Activated CD4-positive, CD25-positive, alpha-beta regulatory T cell treated with anti-CD3 and anti-CD28 coated beads, Interleukin-2, amount 50 U/mL, for 16 hours (primary cell): ENCODE data around the gene TMEM72.

Source experiments
- DNase-seq: peaks from one replicate; pipeline ENCODE4 v3.0.0-alpha.2; 2020; ENCODE audit warnings: low read depth, low spot score

TMEM72 gene

DNA sequence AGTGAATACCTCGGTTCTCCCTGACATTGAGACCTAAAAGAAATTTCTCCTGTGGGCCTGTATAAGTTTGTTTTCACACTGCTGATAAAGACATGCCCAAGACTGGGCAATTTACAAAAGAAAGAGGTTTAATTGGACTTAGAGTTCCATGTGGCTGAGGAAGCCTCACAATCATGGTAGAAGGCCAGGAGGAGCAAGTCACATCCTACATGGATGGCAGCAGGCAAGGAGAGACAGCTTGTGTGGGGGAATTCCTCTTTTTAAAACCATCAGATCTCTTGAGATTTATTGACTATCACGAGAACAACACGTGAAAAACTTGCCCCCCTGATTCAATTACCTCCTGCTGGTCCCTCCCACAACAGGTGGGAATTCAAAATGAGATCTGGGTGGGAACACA lies 6.7 kb downstream of the TMEM72 start:
- DNase-seq: no peak

DNA sequence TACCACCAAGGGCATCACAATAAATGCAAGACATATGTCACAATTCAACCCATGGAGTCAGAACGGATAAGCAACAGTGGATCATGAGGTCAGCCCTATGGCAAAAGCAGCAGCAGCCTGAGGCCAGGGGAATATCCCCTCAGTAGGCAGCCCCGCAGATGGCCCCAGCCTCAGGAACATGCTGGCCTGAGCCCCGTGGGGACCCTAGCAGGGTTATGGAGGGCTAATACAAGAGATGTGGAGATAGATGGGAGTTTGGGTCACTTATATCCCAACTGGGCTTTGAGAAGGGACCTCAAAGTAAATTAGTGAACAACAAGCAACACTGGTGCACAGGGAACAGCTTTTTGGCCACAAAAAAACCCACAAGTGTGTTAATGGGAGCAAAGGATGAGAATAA lies 9.1 kb downstream of the TMEM72 start:
- DNase-seq: no peak

DNA sequence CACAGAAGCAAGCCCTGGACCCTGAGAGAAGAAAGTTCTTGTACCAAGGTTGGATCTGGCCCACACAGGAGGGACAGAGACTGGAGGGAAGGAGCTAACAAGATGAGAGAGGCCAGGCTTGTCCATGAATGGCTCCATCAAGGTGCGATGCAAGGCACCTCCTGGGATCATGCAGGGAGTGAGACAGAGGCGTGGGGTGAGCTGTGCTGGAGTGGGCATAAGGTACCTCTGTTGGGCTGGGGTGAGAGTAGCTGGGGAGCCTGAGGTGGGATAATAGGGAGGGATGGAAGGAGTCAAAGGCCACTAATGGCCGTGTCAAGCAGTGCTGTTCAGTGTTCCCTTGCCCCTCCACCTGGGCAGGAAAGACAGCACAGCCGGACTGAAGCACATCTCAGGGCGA lies 9.9 kb downstream of the TMEM72 start:
- no peak for DNase-seq

DNA sequence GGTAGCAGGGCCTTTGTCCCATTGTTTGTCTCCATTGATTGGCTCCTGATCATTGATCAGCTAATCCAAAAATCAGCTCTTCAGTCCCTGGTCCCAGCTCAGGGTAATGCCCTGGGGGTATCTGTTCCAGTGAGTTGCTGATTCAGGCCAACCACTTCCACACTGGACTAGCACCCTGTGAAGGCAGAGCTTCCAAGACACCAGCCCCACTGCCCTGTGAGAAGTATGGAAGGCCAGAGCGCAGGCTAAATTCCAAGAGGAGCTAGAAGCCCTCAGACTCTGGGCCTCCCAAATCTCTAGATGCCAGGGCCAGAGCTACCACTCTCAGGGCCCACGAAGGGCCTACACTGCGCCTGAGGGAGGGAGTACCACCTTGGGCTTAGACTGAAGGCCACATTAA lies 10.4 kb downstream of the TMEM72 start:
- no peak for DNase-seq

DNA sequence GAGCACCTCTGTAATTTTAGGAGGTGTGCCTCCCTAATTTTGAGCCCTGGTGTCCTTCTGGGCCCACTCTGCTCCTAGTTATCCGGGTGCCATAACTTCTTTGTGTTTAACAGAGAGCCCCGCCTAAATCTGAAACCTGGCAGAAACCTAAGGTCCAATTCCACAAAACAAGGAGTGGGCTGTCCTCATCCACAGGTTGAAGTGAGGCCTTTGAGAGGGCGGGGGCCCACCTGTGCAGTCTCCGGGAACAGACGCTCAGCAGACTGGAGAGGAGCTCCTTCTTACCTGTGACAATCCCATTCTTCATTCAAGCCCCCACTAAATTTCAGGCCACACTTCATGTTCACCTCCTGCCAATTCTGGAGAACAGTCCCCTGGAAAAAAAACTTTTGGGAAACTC lies 10.9 kb downstream of the TMEM72 start:
- DNase-seq: no peak

DNA sequence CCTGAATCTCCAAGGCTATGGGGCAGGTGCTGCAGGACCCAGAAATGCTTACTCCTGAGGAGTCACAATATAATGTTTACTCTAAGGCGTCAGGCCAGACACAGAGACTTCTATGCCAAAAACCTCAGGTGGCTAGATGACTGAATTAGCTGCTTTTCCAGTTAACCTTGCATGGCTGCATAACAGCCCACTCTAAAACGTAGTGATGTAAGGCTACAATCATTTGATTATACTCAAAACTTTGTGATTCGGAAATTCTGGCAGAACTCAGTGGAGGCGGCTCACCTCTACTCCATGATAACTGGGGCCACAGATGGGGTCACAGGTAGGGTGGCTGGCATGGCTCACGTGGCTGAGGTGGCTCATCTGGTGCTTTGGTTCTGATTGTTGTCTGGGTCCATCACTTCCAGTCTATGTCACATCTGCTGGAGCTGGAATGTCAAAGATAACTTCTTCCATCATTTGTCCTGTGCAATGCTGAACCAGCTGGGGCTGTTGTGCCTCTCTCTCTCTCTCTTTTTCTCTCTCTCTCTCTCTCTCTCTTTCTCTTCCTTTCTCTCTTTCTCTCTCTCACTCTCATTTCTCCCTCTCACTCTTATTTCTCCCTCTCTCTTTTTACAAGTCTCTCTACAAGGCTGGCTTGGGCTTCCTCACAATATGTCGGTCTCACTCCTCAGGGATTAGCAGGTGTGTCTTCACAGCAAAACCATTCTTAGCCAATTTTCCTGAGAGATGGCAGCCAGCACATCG lies 11.8 kb downstream of the TMEM72 start:
- DNase-seq: no peak

DNA sequence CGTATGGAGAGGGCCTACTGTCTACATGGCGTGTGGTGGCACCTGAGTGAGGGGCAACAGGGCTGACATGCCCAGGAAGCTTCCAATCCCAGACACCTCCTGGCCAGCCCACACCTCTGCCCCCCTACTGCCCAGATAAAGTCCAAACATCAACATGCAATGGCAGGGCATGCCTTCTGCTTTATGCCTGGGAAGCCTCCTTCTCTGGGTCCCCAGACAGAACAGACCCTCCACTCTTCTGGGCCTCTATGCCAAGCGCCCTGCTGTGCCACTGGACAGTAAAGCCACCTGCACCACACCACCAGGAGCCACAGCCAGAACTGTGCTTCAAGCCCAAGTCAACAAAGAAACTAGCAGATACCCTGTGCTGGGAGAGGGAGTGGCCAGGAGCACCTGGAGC lies 12.5 kb downstream of the TMEM72 start:
- DNase-seq: no peak

DNA sequence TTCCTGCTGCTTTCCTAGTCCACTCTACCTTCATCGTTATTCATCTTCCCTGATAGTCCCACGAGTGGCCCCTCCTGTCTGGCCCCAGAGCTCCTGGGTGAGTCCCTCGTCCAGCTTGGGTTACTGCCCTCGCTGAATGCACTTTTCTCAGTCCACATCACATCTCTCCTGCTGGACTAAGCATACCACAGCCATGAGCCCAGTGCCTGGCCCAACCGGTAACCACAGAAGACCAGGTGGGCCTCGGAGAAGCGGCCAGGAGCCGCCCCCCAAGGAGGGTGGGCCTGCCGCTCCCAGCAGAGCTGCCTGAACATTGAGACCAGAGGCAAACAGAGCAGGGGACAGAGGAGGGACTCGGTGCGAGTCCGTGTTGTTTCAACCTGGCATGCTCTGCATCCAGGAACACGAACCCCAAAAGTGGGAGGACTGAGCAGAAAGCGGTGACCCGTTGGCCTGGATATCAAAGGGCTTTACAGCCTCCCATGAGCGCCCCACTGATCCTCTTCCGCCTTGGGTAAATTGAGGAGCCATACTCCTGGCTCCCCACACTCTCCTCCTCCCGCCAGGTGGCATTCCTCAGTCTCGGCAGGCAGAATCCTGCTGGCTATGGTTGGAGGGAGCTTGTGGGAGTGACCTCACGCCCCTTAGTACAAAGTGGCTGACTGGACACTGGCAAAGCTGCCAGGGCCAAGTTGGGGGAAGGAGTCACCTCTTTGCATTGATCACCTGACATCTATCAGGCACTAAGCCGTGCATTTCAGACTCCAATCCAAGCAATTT lies 13.3 kb downstream of the TMEM72 start:
- no peak for DNase-seq

DNA sequence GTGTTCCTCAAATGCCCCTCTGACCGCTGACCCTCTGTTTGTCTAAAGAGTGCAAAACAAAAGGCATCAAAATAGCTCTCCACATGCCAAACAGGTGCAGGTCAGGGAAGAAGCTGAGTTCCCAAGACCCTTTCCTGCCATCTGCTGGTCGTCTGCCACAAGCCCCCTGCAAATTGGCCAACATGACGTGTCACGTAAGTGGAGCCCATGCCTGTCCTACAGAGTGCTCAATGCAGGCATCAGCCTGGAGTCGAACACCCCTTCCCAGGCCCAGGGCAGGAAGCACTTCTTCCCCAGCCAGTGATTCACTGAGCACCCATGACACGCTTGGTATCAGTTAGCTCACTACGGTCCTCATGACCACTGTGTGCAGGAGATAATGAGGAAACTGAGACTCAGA lies 14.1 kb downstream of the TMEM72 start:
- no peak for DNase-seq

DNA sequence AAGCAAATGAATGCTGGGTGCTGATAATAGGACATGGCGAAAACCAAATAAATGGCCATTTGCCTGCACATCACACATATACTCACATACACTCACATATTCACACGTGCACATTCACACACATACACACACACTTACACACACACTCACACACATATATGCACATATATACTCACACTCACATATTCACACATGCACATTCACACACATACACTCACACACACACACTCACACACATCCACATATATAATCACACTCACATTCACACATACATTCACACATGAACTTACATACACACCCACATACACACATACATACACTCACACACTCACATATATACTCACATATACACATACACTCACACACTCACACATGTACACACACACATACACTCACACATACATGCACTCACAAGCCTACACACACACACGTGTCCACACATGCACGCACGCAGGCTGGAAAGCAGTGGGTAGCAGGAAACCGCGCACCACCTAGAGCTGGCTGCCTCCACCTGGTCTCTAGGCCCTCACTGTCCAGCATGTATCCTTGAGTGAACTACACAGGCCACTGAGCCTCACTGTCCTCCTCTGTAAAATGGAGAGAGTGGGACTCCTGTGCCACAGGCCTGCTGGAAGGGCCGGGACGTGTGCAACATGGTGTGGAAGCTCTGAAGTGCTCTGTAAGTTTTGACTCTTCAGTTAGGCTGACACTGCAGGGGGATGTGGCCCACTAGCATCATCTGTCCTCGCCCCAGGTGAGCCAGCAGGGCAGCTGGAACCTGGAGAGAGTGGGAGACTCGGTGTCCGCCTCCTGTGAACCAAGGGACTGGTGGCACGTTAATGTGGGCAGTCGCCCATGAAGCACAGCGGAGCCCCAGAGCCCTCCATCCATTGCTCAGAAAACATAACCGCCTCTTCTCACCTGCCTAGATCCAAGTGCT lies 14.9 kb downstream of the TMEM72 start:
- no peak for DNase-seq

DNA sequence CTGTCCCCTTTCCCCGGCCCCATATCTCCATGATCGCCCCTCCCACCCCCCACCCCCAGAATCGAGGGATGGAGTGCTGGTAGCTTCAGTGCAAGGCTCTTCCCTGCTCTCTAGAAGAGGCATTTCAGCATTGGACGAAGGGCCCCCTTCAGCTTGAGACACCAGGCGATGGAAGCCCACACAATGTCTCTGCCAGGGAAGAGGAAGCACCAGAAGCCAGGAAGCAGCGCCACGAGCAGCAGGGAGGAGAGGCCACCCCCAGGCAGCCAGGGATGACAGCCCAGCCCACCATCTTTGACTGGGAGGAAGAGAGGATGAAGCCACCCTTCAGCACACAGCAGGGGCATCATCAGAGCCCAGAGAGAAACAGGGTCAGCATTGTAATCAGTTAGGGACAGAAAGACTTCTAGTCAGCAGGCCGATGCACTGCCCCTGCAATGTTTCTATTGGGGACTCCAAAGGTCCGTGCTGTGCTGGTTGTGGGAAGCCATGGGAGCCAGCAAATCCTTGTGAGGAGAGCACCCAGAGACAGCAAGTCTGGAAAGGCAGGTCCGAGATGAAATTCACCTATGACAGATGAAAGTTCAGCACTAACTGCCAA lies 15.7 kb downstream of the TMEM72 start:
- DNase-seq: no peak

DNA sequence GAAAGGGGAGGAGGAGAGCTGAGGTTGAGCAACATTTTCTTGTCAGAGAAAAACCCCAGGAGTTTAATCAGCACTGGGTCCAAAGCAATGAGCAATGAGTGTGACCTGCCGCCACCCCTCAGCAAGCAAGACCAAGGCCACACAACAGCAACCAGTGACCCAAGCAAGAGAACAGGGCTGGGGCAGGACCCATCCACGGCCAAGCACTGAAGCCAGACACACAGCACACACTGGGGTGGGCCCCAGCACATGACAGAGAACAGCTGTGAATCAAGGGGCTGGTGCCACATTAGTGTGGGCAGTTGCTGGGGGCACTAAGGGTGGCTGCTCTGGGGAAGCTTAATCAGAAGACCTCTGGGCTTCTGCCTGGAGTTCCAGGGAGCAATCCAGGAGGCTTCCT lies 16.2 kb downstream of the TMEM72 start:
- DNase-seq: no peak

DNA sequence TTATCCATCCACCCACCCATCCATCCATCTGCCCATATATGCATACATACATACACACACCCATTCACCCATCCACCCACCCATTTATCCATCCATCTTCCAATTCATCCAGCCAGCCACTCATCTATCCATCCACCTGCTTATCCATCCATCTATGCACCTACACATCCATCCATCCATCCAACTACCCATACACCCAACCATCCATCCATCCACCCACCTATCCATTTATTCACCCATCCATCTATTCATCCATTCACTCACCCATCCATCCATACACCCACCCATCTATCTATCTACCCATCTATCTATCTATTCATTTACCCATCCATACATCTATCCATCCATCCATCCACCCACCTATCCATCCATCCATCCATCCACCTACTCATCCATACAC lies 17.3 kb downstream of the TMEM72 start:
- DNase-seq: no peak

DNA sequence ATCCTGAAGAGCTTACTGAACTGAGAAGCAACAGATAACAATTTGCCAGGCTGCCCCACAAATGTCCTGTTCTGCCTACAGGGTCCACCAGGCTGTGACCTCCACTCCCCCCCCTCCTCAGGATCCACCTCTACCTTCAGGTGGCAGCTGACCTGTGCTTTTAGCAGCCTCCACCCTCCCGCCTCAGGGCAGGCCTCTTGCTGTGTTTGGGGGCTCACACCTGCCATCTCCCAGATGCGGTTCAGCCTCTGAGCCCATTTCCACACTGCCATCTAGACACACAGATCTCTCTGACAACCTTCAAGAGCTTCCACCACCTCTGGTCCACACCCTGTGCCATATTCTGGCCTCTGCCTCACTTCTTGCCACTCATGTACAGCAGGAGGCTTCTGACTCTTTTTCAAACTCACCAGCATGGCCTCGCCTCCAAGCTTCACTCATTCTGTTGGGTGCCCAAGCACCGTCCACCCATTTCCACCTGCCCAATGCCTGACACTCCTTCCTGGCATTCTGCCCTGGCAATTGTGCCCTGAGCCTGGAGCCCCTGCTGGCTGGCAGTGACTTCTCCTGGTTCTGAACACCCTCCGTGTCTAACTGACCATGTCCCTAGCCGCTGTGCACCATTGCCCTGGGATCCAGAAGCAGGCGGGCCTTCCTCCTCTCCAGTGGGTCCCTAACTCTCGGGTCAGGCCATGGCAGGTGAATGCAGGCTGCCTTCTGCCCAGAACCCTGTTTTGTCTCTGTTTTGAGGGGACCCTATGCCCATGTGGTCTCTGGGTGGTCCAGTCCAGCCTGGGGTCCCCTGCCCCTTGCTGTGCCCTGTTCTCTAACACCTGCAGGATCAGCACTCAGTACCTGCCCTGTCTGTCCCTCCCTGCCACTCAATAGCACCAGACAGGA lies 18.5 kb downstream of the TMEM72 start:
- DNase-seq: no peak

DNA sequence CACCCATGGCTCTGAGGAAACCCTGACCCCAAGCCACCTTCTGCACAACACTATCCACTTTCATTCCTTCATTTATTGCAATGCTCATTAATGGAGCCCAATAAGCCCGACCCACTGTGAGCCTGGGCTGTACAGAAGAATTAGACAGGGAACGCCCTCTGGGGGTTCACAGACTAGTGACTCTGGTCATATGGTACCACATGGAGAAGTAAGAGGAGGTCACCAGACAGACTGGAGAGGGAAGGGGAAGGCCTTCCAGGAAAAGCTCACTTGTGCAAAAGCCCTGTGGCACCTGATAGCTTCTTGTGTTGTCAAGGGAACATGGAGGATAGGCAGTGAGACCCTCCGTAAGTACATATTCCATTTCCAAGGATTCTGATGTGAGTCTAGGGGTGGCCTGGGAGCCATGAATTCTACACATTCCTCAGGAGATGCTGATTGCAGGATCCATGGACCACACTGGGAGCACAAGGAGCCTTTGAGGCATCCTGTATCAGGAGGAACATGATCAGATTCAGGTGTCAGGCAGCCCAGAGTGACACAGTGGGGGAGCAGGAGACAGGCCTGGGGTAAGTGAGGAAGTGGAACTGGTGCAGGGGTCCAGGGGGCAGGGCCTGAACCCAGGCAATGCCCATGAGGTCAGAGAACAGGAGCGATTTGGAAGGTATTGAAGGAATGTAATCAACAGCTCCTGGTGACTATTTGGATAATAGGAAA lies 19.9 kb downstream of the TMEM72 start:
- no peak for DNase-seq

DNA sequence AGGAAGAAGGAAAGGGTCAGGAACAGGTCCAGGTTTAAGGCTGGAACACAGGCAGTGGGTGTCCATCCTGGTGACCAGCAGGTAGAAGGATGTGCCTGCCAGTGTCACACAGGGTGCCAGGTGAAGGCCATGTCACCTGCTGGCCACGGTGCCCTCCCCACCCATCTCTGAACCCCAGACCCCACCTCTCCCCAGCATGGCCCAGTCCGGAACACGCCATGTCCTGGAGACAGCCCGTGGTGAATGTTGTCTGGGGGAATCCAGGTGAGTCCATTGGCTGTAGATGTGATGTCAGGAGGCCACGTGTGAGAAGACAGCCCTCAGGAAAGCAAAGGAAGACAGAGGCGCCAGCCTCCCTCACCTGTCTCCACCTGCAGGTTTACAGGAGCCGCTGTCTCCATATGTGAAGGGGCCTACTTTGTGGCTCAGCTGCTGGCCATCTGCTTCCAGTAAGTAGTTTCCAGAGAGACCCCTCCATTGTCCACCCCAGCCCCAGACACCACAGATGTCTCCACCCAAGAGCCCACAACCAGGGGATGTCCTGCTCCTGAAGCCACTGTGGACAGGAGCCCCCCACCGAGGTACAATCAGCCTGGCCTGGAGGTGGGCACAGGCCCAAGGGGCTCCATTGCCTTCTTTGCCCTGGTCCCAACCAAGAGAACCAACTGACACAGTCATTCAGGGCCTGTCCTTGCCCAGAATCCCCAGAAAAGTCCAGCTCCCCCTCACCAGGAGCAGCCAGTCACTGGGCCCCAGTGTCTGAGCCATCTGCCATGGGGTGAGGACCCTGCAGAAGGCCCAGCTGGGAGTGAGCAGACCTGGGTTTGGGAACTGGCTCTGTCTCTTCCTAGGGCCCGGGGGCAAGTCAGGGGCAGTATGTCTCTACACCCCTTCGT lies 20.7 kb downstream of the TMEM72 start:
- no peak for DNase-seq

DNA sequence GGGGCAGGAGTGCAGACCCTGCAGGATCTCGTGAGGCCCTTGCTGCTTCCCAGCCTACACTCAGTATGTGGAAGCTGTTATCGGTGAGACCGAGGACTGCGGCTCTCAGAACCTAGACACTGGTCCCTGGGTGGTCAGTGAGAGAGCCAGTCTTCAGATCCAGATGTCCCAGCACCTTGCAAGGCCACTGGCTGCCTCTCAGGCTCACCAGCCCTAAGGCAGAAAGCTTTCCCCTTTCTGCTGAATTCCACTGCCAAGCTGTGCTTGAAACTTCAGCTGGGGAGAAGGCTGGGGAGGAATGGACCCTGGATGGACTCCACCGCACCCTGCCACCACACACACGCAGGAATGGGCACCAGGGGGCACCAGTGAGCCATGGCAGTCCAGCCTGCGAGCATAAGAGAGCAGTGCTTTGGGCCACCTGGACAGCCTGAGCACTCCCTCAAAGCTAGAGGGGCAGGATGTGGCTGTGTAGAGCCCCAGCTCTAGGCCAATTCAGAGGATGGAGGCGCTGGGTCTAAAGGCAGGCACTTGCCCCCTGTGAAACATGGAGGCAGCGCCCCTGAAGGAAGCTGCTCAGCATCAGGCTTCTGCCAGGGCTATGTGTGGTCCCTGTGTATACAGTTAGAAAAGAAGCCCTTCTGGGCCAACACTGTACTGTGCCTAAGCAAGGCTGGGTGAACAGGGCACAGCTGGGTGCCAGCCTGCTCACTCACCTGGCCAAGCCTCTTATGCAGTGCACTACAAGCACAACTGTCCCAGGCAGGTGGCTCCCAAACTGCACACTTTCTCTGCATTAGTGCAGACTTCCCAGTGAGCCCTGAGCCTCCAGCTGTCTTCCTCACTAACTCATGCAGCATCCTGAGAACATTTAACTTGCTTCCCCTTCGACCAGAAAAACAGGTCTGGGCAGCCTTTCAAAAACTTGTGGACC lies 21.6 kb downstream of the TMEM72 start:
- peak; percentile 58 for DNase-seq
